Fibroblast of skin of back (primary cell): ENCODE measurements around the gene CPNE7.
"Not testable (repeated sequence)": the region's sequence is repeated elsewhere in the genome, so short reads cannot be mapped to it uniquely, and the experiment has no call there.

ENCODE experiments used
- DNase-seq: peaks from one replicate; pipeline ENCODE4 v3.0.0-alpha.2; 2013

CPNE7 gene

GRCh38 chr16:89624777-89625761 lies 49.5 kb downstream of the CPNE7 start:
- no peak for DNase-seq

- DNase-seq: no peak
Measured at GRCh38 chr16:89629827-89630610, 54.5 kb downstream of the CPNE7 start.

DNA sequence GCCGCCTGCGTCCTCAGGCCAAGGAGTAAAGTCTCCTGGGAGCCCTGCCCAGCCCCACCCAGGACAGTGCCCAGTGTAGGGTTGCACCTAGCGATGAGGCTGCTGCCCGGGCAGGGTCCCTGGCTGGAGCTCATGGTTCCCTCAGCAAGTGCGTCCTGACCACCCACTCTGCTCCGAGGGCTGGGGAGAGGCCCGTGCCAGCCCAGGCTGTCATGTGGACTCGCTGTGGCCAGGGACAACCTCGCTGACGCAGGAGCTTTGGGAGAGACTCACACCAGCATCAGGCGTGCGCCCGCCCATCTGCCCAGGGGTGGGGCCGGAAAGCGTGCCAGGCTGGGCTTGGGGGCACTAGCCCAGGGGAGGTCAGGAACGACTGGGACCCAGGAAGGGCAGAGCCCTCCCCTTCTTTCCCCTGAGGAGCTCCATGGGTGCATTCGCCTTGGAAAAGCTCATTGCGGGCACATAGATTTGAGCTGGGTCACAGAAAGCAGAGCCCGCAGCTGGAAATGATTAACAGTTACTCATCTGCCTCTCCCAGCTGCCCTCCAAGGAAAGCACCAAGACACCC lies 57.6 kb downstream of the CPNE7 start:
- peak; percentile 85 for DNase-seq

DNA sequence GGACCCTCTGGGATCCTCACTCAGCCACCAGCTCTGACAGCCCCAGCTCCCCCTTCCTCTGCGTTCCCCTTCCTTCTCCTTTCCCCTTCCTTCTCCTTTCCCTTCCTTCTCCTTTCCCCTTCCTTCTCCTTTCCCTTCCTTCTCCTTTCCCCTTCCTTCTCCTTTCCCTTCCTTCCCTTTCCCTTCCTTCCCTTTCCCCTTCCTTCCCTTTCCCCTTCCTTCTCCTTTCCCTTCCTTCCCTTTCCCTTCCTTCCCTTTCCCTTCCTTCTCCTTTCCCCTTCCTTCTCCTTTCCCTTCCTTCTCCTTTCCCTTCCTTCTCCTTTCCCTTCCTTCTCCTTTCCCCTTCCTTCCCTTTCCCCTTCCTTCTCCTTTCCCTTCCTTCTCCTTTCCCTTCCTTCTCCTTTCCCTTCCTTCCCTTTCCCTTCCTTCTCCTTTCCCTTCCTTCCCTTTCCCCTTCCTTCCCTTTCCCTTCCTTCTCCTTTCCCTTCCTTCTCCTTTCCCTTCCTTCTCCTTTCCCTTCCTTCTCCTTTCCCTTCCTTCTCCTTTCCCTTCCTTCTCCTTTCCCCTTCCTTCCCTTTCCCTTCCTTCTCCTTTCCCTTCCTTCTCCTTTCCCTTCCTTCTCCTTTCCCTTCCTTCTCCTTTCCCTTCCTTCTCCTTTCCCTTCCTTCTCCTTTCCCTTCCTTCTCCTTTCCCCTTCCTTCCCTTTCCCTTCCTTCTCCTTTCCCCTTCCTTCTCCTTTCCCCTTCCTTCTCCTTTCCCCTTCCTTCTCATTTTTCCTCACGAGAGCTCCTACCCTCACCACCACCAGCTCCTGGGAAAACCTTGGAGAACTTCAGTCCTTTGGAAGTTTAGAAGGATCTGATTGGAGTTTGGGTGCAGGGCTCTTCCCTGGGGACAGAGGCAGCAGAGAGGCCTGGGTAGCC lies 59.2 kb downstream of the CPNE7 start:
- DNase-seq: not testable (repeated sequence)

DNA sequence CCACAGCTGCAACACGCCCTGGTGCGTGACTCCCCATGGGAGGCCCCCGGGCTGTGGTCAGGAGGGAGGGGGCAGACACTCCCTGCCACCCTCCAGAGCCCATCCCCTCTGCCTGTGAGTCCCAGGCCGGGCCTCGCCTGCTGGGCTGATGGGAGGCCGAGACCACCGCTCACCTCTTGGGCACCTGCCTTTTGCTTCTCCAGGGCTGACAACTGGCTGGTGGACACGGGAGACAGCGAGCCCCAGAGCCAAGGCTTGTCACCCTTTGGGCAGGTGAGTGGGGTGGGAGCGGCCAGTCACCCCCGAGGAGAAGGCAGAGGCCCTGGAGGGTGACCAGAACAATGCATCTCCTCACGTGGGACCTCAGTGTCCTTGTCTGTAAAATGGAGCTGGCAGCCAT lies 61.1 kb downstream of the CPNE7 start:
- DNase-seq: no peak

DNA sequence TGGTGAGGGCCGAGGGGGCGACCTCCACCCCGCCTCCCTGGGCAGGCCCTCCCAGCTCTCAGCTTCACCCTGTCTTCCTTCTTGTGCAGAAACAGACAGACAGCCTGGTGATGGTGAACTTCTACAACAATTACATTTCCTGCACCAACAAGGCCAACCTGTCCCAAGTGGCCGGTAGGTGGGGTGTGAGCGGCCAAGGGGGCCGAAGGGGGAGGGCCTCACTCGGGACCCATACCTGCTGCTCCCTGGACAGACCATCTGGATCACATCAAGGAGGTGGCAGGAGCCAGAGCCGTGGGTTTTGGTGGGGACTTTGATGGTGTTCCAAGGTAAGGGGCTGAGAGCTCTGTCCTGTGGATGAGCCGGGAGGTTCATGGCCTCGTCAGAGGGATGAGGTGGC lies 61.8 kb downstream of the CPNE7 start:
- DNase-seq: no peak

GRCh38 chr16:89638455-89638854 lies 62.9 kb downstream of the CPNE7 start:
- DNase-seq: no peak

GRCh38 chr16:89639385-89639784 lies 63.8 kb downstream of the CPNE7 start:
- DNase-seq: no peak

DNA sequence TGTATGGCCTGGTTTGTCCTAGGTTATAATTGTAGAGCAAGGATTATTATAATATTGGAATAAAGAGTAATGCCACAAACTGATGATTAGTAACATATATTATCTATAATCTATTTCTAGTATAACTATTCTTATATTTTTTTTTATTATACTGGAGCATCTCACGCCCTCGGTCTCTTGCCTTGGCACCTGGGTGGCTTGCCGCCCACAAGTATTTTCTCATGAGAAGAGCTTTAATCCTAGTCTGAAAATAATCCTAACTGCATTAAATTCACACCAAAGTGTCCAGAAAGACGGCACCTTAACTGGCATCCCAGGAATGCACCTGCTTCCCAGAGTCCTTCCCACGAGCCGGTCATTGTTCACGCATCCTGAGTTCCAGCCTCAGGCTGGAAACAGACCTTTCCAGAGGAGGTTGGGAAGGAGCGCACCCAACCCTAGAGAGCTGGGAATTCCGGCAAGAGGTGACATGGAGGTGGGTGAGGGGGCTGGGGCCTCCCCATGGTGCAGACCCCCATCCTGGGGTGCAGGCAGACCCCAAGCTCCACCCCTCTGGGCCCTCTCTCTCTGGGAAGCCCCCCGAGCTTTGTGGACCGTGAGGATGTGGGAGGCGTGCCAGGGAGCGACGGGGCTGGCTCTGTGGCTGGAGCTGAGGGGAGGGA lies 66.0 kb downstream of the CPNE7 start:
- no peak for DNase-seq

- no peak for DNase-seq
Measured at GRCh38 chr16:89642574-89642973, 67.0 kb downstream of the CPNE7 start.

- DNase-seq: no peak
Measured at GRCh38 chr16:89643769-89644300, 68.3 kb downstream of the CPNE7 start.

GRCh38 chr16:89645122-89645521 lies 69.6 kb downstream of the CPNE7 start:
- DNase-seq: no peak

- DNase-seq: no peak
Measured at GRCh38 chr16:89646270-89646669, 70.7 kb downstream of the CPNE7 start.
